Right kidney (tissue), 1 donor: ENCODE results near the gene CDC42BPA.
"Not testable (repeated sequence)": the region's sequence is repeated elsewhere in the genome, so short reads cannot be mapped to it uniquely, and the experiment has no call there.

Experiments used
- DNase-seq: peaks from one replicate; pipeline ENCODE4 v3.0.0-alpha.2; 2016

CDC42BPA gene

GRCh38 chr1:227210604-227211003 is 107.7 kb downstream of the CDC42BPA start:
- no peak for DNase-seq

- DNase-seq = no peak
These were observed 121.2 kb downstream of the CDC42BPA start for GRCh38 chr1:227197064-227197463.

DNA sequence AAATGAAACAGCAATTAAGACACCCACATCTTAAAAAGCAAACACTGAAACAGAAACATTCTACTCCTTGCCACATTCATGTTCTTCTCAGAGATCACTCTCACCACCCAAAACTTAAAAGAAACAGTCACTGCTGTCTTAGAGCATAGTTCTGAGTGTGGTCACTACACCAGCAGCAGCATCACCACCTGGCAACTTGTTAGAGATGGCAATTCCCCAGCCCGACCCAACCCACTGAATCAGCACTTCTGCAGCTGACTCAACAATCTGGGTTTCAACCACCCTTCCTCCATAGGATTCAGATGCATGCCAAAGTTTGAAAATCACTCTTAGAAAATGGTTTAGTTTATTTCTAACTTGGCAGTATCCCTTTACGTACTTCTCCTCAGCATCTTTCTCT is 126.1 kb downstream of the CDC42BPA start:
- no peak for DNase-seq

DNA sequence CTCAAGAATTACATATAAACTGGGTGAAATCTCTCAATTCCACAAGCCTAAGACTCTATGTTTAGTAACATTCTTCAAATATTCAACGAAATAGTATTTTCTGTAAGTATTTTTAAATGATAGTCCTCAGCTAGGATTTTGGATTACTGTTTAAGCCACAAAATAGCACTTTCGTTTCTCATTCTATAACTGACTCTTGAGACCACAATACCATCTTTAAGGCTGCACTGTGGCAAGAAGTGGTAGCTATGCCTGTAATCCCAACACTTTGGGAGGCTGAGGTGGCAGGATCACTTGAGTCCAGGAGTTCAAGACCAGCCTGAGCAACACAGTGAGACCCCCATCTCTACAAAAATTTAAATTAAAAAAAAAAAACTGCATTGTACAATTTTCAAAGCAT is 126.7 kb downstream of the CDC42BPA start:
- no peak for DNase-seq

GRCh38 chr1:227190321-227190720 is 128.0 kb downstream of the CDC42BPA start:
- no peak for DNase-seq

DNA sequence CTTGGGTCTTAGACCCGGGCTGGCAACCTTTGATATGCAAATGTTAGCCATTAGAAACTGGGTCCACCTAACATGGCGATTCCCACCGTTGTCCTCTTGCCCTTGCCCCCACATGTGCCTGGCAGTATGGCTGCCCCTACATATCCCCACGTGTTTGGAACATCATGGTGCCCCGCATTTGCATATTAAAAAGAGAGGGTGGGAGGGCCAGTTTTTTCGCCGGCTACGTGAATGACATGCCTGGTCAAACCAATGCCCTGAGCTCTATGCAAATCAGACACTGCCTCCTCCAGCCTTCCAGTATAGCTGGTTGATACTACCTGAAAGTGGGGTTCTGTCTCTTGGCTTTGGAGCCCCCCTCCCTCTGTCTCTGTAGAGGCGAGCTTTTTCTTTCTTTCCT is 133.0 kb downstream of the CDC42BPA start:
- DNase-seq = no peak

DNA sequence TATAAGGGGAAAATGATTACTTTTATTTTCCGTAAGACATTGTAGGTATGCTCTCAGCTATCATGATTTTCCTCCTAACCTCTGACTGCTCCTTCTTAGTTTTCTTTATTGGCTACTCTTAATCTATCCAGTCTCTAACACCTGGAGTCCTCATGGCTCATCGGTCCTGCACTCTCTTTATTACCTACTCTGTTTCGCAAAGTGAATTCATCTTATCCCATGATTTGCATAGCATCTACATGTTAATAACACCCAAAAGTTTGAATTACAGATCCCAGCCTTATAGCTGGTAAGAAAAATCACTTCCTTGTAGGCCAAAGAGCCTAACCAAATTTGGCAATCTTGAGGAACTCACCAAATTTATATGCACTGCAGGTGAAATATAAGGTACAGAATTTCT is 136.3 kb downstream of the CDC42BPA start:
- no peak for DNase-seq

GRCh38 chr1:227175611-227176010 is 142.7 kb downstream of the CDC42BPA start:
- DNase-seq = no peak

DNA sequence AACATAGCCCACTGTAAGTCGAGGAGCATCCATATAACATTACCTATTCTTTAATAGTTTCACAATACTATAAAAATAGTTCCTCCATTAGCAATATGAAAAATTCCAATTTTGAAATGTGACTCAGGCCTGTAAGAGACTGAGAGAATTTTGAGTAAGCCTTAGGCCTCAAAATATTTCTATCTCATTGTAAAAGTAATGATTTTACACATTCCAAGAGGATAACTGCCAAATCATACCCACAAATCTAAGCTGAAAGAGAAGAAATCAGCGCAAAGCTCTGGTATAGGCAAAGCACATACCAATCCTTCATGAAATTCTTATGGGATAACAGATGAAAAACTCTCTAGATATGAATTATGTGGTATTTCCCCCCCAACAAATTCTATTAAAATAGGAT is 144.1 kb downstream of the CDC42BPA start:
- no peak for DNase-seq

GRCh38 chr1:227170361-227171166 is 147.7 kb downstream of the CDC42BPA start:
- DNase-seq = no peak

DNA sequence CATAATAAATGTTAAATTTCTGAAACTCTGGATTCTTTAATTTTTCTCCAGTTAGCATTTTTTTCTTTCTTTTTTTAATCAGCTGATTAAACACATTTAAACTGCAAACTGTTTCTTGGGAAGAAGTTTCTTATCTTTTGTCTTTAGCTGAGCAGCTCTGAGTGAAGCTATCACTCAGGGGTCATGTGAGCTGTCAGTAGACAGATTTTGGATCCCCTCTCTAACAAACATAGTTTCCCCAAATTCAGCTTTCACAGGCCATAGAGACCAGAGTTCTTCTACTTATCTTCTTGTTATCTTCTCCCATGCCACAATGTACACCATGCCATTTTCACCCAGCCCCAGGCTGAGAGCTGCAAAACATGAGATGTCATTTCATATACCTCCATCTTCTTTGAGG is 148.9 kb downstream of the CDC42BPA start:
- DNase-seq = no peak

- DNase-seq = no peak
These were observed 150.8 kb downstream of the CDC42BPA start for GRCh38 chr1:227167276-227168101.

- no peak for DNase-seq
These were observed 151.7 kb downstream of the CDC42BPA start for GRCh38 chr1:227166559-227166958.

DNA sequence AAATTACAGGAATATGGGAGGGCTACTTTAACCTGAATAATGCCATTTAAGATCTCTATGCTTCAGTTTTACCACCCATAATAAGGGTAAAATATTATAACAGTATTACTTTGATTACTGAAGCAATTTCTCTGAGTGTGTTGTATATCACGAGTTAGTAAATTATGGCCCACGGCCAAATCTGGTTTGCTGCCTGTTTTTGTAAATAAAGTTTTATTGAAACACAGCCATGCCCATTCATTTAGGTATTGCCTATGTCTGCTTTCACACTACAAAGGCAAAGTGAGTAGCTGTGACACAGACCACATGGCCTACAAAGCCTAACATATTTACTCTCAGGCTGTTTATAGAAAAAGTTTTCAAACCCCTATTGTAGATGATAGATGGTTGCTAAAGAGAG is 156.8 kb downstream of the CDC42BPA start:
- DNase-seq = no peak

GRCh38 chr1:227156520-227156919 is 161.8 kb downstream of the CDC42BPA start:
- no peak for DNase-seq

DNA sequence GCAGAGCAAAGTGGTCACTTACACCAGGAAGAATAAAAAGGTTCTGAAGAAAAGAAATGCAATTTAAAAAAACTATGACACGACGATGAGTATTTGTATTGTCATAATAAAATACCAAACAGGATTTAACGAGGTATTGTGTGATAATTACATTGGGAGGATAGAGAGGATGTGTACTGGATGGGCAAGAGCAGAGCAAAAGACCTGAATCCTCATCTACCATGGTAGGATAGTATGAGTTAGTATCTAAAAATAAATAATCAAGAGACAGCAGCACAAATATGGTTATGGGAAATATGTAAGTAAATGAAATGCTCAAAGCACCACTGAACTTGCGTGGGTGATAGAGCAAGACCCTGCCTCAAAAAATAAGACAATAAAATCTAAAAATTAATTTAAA is 162.6 kb downstream of the CDC42BPA start:
- DNase-seq = no peak

GRCh38 chr1:227155004-227155403 is 163.3 kb downstream of the CDC42BPA start:
- no peak for DNase-seq

DNA sequence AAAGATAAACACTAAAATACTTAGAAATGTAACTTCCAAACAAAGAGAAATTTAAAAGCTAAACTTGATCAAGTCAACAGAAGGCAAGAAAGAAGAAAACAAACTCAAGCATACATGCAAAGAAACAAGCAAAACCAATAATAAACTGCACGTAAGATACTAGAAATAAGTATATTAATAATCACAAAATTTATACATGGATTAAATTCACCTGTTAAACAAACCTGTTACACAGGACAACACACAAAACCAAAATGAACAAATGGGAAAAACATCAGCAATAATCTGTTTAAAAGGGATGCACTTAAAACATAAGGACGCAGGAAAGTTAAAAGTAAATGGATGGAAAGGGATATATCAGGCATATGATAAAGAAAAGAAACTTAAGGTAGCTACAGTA is 165.8 kb downstream of the CDC42BPA start:
- DNase-seq = no peak

DNA sequence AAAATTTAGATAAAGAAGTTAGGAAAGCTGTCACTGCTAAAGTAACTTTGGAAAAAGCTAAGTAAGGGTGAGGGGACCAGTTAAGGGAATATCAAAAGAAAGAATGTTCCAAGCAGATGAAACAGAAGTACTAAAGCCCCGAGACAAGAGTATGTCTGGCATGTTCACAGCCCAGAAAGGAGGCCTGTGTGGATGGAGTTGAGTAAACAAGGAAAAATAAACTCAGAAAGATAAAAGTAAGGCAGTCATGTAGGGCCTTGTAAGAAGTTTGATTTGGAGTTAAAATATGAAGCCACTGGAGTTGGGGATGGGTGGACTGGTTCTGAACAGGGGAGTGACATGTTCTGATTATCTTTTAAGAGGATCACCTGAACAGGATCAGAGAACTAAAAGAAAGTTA is 177.9 kb downstream of the CDC42BPA start:
- no peak for DNase-seq

- no peak for DNase-seq
These were observed 182.0 kb downstream of the CDC42BPA start for GRCh38 chr1:227136210-227136820.

GRCh38 chr1:227134686-227135314 is 183.5 kb downstream of the CDC42BPA start:
- no peak for DNase-seq

- not testable (repeated sequence) for DNase-seq
These were observed 185.6 kb downstream of the CDC42BPA start for GRCh38 chr1:227132695-227133094.

DNA sequence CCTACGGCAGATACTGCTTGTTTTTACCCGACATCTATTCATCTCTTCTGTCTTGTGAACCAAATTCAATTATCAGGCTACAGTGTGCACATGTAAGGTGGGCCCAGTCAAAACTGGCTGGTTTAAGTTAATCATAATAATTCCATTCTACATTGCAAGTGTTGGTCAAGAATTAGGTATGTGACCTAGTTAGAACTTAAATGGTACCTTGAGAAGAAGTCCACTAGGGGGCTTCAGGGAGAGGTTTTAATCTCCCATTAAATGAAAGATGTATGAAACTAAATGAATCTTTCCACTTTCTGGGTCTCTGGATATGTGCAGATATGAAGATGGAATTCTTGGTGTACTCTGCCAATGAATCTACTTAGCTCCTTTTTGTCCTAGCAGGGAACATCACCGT is 187.1 kb downstream of the CDC42BPA start:
- no peak for DNase-seq
